Common myeloid progenitor, CD34-positive (primary cell): Measurements from ENCODE around the gene FAM83C.
"Not testable (repeated sequence)": the region's sequence is repeated elsewhere in the genome, so short reads cannot be mapped to it uniquely, and the experiment has no call there.

Experiments
- CTCF ChIA-PET: fragments of 350-600 bp; sonication (Branson Sonifier 250); formaldehyde crosslinking; loops from one replicate; lab custom pipeline; 2021; ENCODE audit warnings: antibody characterized with exemption; lab: Charles Lee
- POLR2A ChIA-PET: fragments of 350-600 bp; sonication (Branson Sonifier 250); formaldehyde crosslinking; loops from one replicate; lab custom pipeline; 2021; ENCODE audit warnings: antibody characterized with exemption; lab: Charles Lee
- DNase-seq, 3 donors: peaks; one replicate each; pipeline versions ENCODE4 v3.0.0 to v3.0.0-alpha.2; 2013
- H3K27ac ChIP-seq, 2 experiments: 1 replicate in 1 of 2; 2 replicates in 1 of 2; pipeline ENCODE4 v1.7.0; 2013; ENCODE audit warnings: inconsistent platforms in 2 of 2, low read length in 2 of 2, mild to moderate bottlenecking in 2 of 2, low read depth in 1 of 2, moderate library complexity in 1 of 2; ENCODE audit not compliant: severe bottlenecking in 2 of 2, insufficient read depth in 1 of 2, poor library complexity in 1 of 2
- H3K27me3 ChIP-seq, 5 experiments: replicated peaks in 2 of 5; 1 replicate in 3 of 5; 2 replicates in 2 of 5; pipeline versions ENCODE4 v1.6.1 to v1.7.0; 2013; ENCODE audit warnings: low read length in 4 of 5, mild to moderate bottlenecking in 2 of 5, moderate library complexity in 2 of 5, inconsistent platforms in 1 of 5; ENCODE audit not compliant: insufficient read depth in 5 of 5, control insufficient read depth in 4 of 5
- H3K36me3 ChIP-seq, 4 experiments: 1 replicate in 2 of 4; 2 replicates in 2 of 4; pipeline versions ENCODE4 v1.6.1 to v1.7.0; 2013; ENCODE audit warnings: low read length in 3 of 4, control low read depth in 1 of 4, mild to moderate bottlenecking in 1 of 4; ENCODE audit not compliant: control insufficient read depth in 4 of 4, insufficient read depth in 4 of 4
- H3K4me1 ChIP-seq, 4 experiments: 1 replicate in 3 of 4; 2 replicates in 1 of 4; pipeline versions ENCODE4 v1.6.1 to v1.7.1; 2013; ENCODE audit warnings: low read length in 3 of 4, mild to moderate bottlenecking in 3 of 4, control low read depth in 1 of 4, inconsistent platforms in 1 of 4, moderate library complexity in 1 of 4; ENCODE audit not compliant: control insufficient read depth in 4 of 4, insufficient read depth in 4 of 4; ENCODE audit errors: control extremely low read depth in 1 of 4
- H3K4me3 ChIP-seq, 7 experiments: 1 replicate in 4 of 7; 2 replicates in 3 of 7; pipeline versions ENCODE4 v1.5.1 to v1.7.0; 2013; ENCODE audit warnings: mild to moderate bottlenecking in 7 of 7, low read length in 6 of 7, moderate library complexity in 6 of 7, inconsistent platforms in 2 of 7, low read depth in 2 of 7, control low read depth in 1 of 7; ENCODE audit not compliant: insufficient read depth in 4 of 7, control insufficient read depth in 1 of 7; ENCODE audit errors: extremely low read depth in 1 of 7
- H3K9me3 ChIP-seq, 5 experiments: 1 replicate in 4 of 5; 2 replicates in 1 of 5; pipeline versions ENCODE4 v1.6.1 to v1.7.1; 2013; ENCODE audit warnings: low read length in 4 of 5, mild to moderate bottlenecking in 2 of 5, inconsistent platforms in 1 of 5, low read depth in 1 of 5, moderate library complexity in 1 of 5; ENCODE audit not compliant: control insufficient read depth in 4 of 5, insufficient read depth in 2 of 5; ENCODE audit errors: control extremely low read depth in 1 of 5
- WGBS: methylation state at CpG from one replicate; pipeline ENCODE4 v1.1.5; 2013; ENCODE audit not compliant: insufficient coverage; 5-methylcytosine and 5-hydroxymethylcytosine counted together

Gene FAM83C

DNA sequence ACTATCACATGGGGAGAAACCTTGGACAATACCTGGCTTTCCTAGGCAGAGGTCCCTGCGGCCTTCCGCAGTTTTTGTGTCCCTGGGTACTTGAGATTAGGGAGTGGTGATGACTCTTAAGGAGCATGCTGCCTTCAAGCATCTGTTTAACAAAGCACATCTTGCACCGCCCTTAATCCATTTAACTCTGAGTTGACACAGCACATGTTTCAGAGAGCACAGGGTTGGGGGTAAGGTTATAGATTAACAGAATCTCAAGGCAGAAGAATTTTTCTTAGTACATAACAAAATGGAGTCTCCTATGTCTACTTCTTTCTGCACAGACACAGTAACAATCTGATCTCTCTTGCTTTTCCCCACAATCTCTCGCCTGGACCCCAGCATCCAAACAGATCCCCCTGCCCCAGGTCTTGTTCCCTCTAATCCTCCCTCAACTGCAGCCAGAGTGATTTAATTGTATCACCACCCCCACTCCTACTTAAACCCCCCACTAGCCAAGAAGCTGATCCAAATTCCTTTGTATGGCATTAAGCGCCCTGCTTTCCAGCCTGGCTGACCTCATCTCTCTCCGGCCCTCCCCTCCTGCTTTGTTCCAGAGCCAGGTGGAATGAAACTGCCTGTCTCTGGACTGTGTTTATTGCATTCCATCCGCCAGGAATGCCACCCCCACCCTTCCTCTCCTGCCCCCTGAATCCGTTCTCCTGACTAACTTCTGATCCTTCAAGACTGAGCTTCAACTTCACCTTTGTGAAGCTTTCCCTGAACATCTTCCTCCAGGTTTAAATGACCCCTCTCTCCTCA lies 29.3 kb downstream of the FAM83C start:
- H3K9me3 ChIP-seq, H3K27me3 ChIP-seq, CTCF ChIA-PET, H3K27ac ChIP-seq, H3K4me1 ChIP-seq, H3K4me3 ChIP-seq, DNase-seq: not testable (repeated sequence)
- POLR2A ChIA-PET, result interaction anchor here (0.8 kb wide), 1 partner anchor 89 kb away, joined by 3 read pairs; no protein-coding TSS in a partner anchor
- 98% methylated on average over 5 of the region's 8 CpGs for WGBS
- H3K36me3 ChIP-seq, result peaks cover 2 to 20% (median 3%) of the 10 kb centered on the region in 4 experiments

DNA sequence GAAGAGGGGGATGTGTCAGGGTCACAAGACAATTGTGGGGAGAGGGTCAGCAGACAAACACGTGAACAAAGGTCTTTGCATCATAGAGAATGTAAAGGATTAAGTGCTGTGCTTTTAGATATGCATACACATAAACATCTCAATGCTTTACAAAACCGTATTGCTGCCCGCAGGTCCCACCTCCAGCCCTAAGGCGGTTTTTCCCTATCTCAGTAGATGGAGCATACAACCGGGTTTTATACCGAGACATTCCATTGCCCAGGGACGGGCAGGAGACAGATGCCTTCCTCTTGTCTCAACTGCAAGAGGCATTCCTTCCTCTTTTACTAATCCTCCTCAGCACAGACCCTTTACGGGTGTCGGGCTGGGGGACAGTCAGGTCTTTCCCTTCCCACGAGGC lies 29.9 kb downstream of the FAM83C start:
- H3K9me3 ChIP-seq, H3K4me3 ChIP-seq, DNase-seq, H3K27ac ChIP-seq, POLR2A ChIA-PET, H3K27me3 ChIP-seq, H3K4me1 ChIP-seq: not testable (repeated sequence)
- H3K36me3 ChIP-seq, result peaks cover under 1 to 14% (median 2%) of the 10 kb centered on the region in 4 experiments
- CTCF ChIA-PET, result interaction anchor here (1.3 kb wide), 1 partner anchor 13 kb away, joined by 5 read pairs; no protein-coding TSS in a partner anchor
- 96% methylated on average over 3 of the region's 10 CpGs for WGBS

DNA sequence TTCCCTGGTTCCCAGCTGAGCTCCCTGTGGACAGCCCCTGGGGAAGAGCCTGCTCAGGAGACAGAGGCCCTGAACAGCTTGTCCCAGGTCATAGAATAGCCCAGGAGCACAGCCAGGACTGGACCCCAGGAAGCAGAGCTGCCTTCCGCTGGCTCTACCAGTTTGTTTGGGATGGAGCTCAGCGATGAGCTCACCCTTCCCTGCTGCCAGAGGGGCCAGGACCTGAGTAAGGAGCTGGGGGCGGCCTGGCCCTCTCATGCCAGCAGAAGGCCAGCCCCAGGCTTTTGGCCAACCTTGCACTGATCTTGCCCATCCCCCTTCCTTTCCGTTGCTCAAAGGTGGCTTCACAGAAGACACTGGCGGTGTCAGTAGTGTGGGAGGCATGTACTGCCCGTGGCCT lies 31.8 kb downstream of the FAM83C start:
- Histone ChIP-seq H3K27ac (no peak overlapping the region), H3K27me3 (no peaks in the 10 kb centered on the region), H3K36me3 (peaks cover 0 to 4% (median 2%) of the 10 kb centered on the region in 4 experiments), H3K4me1 (peaks cover 0 to 3% (median 0%) of the 10 kb centered on the region in 4 experiments), H3K9me3 (no peaks in the 10 kb centered on the region), H3K4me3 (no peak overlapping the region)
- CTCF ChIA-PET, result interaction anchor here (0.8 to 1.6 kb wide), 2 partner anchors 37 to 113 kb away, joined by 3 to 4 read pairs; partner anchors contain the start of gene EDEM2
- DNase-seq, result no peak
- POLR2A ChIA-PET, result no interaction called here
- WGBS, result 98% methylated on average over 5 of the region's 6 CpGs

DNA sequence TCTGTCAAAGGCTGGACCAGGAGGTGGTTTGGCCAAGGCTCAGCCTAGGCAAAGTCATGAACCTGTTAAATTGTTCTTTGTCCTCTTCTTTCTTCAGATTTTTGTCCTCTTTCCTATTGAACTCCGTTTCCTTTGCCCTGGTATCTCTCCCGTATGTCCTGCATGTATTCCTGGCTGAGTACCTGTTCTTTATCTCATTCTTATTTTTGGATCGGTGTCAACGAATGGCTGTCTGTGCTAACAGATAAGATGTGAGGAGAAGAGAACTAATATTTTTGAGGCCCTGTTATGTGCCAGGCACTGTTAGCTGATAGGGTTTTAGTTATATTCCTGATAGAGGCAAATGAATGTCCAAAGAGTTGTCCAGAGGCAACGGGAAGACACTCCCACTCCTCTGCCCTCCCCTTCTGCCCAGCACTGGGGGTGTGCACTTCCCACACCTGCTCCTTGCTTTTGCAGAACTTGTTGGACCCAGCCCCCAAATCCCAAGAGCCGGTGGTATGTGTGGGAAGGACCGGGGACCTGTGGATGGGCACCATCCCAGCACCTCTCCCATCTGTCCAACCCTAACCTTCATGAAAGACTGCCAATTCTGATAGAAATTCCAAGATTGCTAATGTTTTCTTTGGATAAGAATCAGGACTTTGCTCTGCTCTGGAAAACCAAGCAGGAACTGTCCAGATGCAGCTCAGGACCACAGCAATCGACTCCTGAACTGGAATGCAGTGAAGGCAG lies 34.9 kb downstream of the FAM83C start:
- ChIA-PET POLR2A (no interaction called here), CTCF (no interaction called here)
- Histone ChIP-seq H3K4me1 (peaks cover 0 to 2% (median 0%) of the 10 kb centered on the region in 4 experiments), H3K27me3 (no peaks in the 10 kb centered on the region), H3K9me3 (no peaks in the 10 kb centered on the region), H3K4me3 (no peak overlapping the region), H3K27ac (no peak overlapping the region), H3K36me3 (peaks cover 0 to 4% (median 1%) of the 10 kb centered on the region in 4 experiments)
- 95% methylated on average over 4 of the region's 8 CpGs for WGBS
- no peak for DNase-seq

DNA sequence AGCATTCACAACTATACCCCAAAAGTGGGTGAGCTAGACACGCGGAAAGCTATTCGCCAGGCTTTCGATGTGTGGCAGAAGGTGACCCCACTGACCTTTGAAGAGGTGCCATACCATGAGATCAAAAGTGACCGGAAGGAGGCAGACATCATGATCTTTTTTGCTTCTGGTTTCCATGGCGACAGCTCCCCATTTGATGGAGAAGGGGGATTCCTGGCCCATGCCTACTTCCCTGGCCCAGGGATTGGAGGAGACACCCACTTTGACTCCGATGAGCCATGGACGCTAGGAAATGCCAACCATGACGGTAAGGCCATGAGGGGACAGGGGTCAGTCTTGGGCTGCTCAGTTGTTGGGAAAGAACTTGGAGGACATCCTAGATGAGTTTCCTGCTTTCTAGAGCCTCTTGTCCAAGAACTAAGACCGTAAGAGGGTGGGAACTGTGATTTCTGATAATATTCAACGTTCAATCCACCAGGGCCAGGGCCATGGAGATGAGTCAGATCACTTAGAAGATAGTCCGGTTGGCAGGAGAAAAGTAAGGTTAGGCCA lies 37.7 kb downstream of the FAM83C start:
- Histone ChIP-seq H3K4me1 (peaks cover 0 to 8% (median 5%) of the 10 kb centered on the region in 4 experiments), H3K27ac (no peak overlapping the region), H3K36me3 (no peaks in the 10 kb centered on the region), H3K4me3 (no peak overlapping the region), H3K27me3 (no peaks in the 10 kb centered on the region), H3K9me3 (no peaks in the 10 kb centered on the region)
- ChIA-PET POLR2A (no interaction called here), CTCF (no interaction called here)
- no peak for DNase-seq
- 97% methylated on average over 12 of the region's 12 CpGs for WGBS

DNA sequence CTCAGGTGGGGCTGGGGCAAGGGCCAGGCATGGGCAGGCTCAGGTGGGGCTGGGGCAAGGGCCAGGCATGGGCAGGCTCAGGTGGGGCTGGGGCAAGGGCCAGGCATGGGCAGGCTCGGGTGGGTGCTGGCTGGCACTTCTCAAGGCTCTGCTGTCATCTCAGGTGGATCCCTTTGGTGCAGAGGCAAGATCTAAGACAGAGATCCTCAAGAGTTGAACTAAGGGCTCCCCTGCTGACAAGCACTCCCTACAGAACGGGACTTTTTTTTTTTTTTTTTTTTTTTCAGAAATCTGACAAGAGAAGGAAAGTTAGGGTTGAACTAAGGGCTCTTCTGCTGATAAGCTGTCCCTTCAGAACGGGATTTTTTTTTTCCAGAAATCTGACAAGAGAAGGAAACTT lies 39.2 kb downstream of the FAM83C start:
- ChIA-PET CTCF (interaction anchor here (1.0 kb wide), 1 partner anchor 156 kb away, joined by 3 read pairs; no protein-coding TSS in a partner anchor), POLR2A (interaction anchor here (0.6 kb wide), 1 partner anchor 1004 kb away, joined by 3 read pairs; no protein-coding TSS in a partner anchor)
- H3K9me3 ChIP-seq, result no peaks in the 10 kb centered on the region
- no peaks in the 10 kb centered on the region for H3K27me3 ChIP-seq
- no peak overlapping the region for H3K27ac ChIP-seq
- H3K36me3 ChIP-seq, result no peaks in the 10 kb centered on the region
- DNase-seq, result no peak
- WGBS, result 100% methylated on average over 2 of the region's 3 CpGs
- peaks cover 0 to 8% (median 5%) of the 10 kb centered on the region in 4 experiments for H3K4me1 ChIP-seq
- H3K4me3 ChIP-seq, result no peak overlapping the region
